Fibroblast of lung (primary cell): ENCODE results near the gene PXN.

Experiments used
- CTCF ChIP-seq, 2 donors: IDR thresholded peaks in 1 of 2; conservative IDR thresholded peaks in 1 of 2; 1 replicate in 1 of 2; 2 replicates in 1 of 2; pipeline ENCODE4 v1.5.1; 2011 to 2012; ENCODE audit warnings: low read length in 2 of 2, control low read depth in 1 of 2, inconsistent platforms in 1 of 2, low read depth in 1 of 2, mild to moderate bottlenecking in 1 of 2
- EZH2 ChIP-seq: IDR thresholded peaks from 2 replicates; pipeline ENCODE4 v1.5.1; 2012; ENCODE audit warnings: low read length, control low read depth, mild to moderate bottlenecking; ENCODE audit errors: missing control alignments

GRCh38 chr12:120229487-120230325 lies 35.8 kb downstream of the PXN start:
- TF ChIP-seq CTCF (conservative IDR thresholded peaks at IDR 0.05 in 1 of 2, IDR thresholded peaks at IDR 0.05 in 1 of 2; ENCODE audit: low read depth in 1 of 2, low read length in 2 of 2) (no peak), EZH2 (no peak)
